ENCODE data around the gene MAP9. TPM values are rescaled to one million over a fixed set of nuclear protein-coding genes. Genes with fewer than 3 reads are reported as not detected.

MAP9 gene
- total and polyA plus RNA-seq, 8 donors, result 12.2 to 21.7 (median 21.0) TPM

Other genes with a start within 250 kb of the MAP9 start
- gene NPY2R, start 168.3 kb downstream of the MAP9 start, total RNA-seq, result under 1 TPM in 1 of 2 donors, not detected in 1; 0.13 TPM
- gene NPY2R, start 168.3 kb downstream of the MAP9 start, polyA plus RNA-seq (ENCODE audit: insufficient read length in 6 of 6), result under 1 TPM in 3 of 6 donors, not detected in 3; 0.08 to 0.14 (median 0.10) TPM